GM06990 (cell line): Measurements from ENCODE around the gene OSBPL8.

Experiments used
- DNase-seq: peaks from one replicate; pipeline ENCODE4 v3.0.0-alpha.2; 2011; ENCODE audit not compliant: insufficient read length; ENCODE audit errors: extremely low read depth
- H3K27me3 ChIP-seq: replicated peaks from 2 replicates; pipeline ENCODE4 v1.6.0; 2011; ENCODE audit warnings: low read length; ENCODE audit not compliant: control insufficient read depth, insufficient read depth
- H3K36me3 ChIP-seq: 2 replicates; pipeline ENCODE4 v1.5.1; 2011; ENCODE audit warnings: low read length; ENCODE audit not compliant: control insufficient read depth, insufficient read depth
- H3K4me3 ChIP-seq: replicated peaks from 2 replicates; pipeline ENCODE4 v1.5.1; 2011; ENCODE audit warnings: low read depth, mild to moderate bottlenecking, control low read depth, low read length
- CTCF ChIP-seq: IDR thresholded peaks from 2 replicates; pipeline ENCODE4 v1.5.1; 2011; ENCODE audit warnings: low read length, control low read depth, mild to moderate bottlenecking, inconsistent platforms; ENCODE audit not compliant: insufficient read depth, poor library complexity, severe bottlenecking

OSBPL8 gene

GRCh38 chr12:76588881-76589565 lies 29.5 kb upstream of the OSBPL8 start:
- Histone ChIP-seq H3K36me3 (no peaks in the 10 kb centered on the region), H3K27me3 (no peaks in the 10 kb centered on the region), H3K4me3 (no peak overlapping the region)
- TF ChIP-seq CTCF = no peak
- DNase-seq = no peak

GRCh38 chr12:76587428-76588178 lies 28.0 kb upstream of the OSBPL8 start:
- no peak for DNase-seq
- Histone ChIP-seq H3K27me3 (no peaks in the 10 kb centered on the region), H3K36me3 (no peaks in the 10 kb centered on the region), H3K4me3 (no peak overlapping the region)
- TF ChIP-seq CTCF = no peak

- no peaks in the 10 kb centered on the region for H3K27me3 ChIP-seq
- peak; percentile 67 for TF ChIP-seq CTCF
- H3K4me3 ChIP-seq = no peak overlapping the region
- no peaks in the 10 kb centered on the region for H3K36me3 ChIP-seq
- peak; percentile 12 for DNase-seq
Measured at GRCh38 chr12:76586764-76587395, 27.3 kb upstream of the OSBPL8 start.

GRCh38 chr12:76583301-76583700 lies 23.7 kb upstream of the OSBPL8 start:
- H3K27me3 ChIP-seq = no peaks in the 10 kb centered on the region
- no peak for DNase-seq
- no peak overlapping the region for H3K4me3 ChIP-seq
- TF ChIP-seq CTCF = no peak
- no peaks in the 10 kb centered on the region for H3K36me3 ChIP-seq

GRCh38 chr12:76573840-76574373 lies 14.3 kb upstream of the OSBPL8 start:
- Histone ChIP-seq H3K27me3 (no peaks in the 10 kb centered on the region), H3K36me3 (no peaks in the 10 kb centered on the region), H3K4me3 (no peak overlapping the region)
- TF ChIP-seq CTCF = no peak
- no peak for DNase-seq
